A549 (cell line): ENCODE data around the gene FTCD. TPM values are rescaled to one million over a fixed set of nuclear protein-coding genes. Genes with fewer than 3 reads are reported as not detected.

ENCODE experiments used
- ATAC-seq, 2 experiments: fragments of 200-7000 bp in 1 of 2; fragments of >200 bp in 1 of 2; cut with Nextera tagmentation in 1 of 2; cut with Tn5 transposase in 1 of 2; 3 replicates each; pipeline versions ENCODE4 v1.8.0 to v1.9.1; 2018 to 2020; ENCODE audit warnings: mild to moderate bottlenecking in 1 of 2, moderate library complexity in 1 of 2
- CTCF ChIA-PET: fragments of 300-600 bp; sonication (Branson Sonifier 250); formaldehyde crosslinking; extraction: SDS; loops from one replicate; lab custom pipeline; 2021; ENCODE audit warnings: antibody characterized with exemption, inconsistent platforms; lab: Yijun Ruan, JAX
- POLR2A ChIA-PET: fragments of 350-600 bp; formaldehyde crosslinking; extraction: SDS; loops from one replicate; lab custom pipeline; 2021; ENCODE audit warnings: antibody characterized with exemption, inconsistent platforms; lab: Yijun Ruan, JAX
- DNase-seq, 2 experiments: peaks; one replicate each; pipeline versions ENCODE4 v3.0.0 to v3.0.0-alpha.2; 2011 to 2016; ENCODE audit warnings: low read depth in 1 of 2, low spot score in 1 of 2
- FAIRE-seq: peaks from 2 replicates; lab custom pipeline; 2011; peaks lifted over from hg19 to GRCh38; lab: Jason Lieb, UNC
- H3K27ac ChIP-seq, 2 experiments: fragments of >200 bp; sonication (Bioruptor Twin); formaldehyde crosslinking; 3 replicates each; pipeline ENCODE4 v1.5.1; 2016 to 2017
- H3K4me1 ChIP-seq: fragments of >200 bp; sonication (Bioruptor Twin); formaldehyde crosslinking; 3 replicates; pipeline ENCODE4 v1.6.1; 2016
- H3K4me2 ChIP-seq: fragments of >200 bp; sonication (Bioruptor Twin); formaldehyde crosslinking; 3 replicates; pipeline ENCODE4 v1.6.1; 2016
- H3K4me3 ChIP-seq: fragments of >200 bp; sonication (Bioruptor Twin); formaldehyde crosslinking; 3 replicates; pipeline ENCODE4 v1.5.1; 2016
- H3K9me3 ChIP-seq: fragments of >200 bp; sonication (Bioruptor Twin); formaldehyde crosslinking; 3 replicates; pipeline ENCODE4 v1.6.1; 2016
- CBX8 ChIP-seq: fragments of 200-600 bp; sonication (generic); IDR thresholded peaks from 2 replicates; pipeline ENCODE4 v1.6.1; 2016
- CEBPB ChIP-seq, 2 experiments: fragments of >200 bp in 1 of 2; sonication (Bioruptor Twin) in 1 of 2; formaldehyde crosslinking in 1 of 2; IDR thresholded peaks; 2 replicates each; pipeline ENCODE4 v1.6.1; 2012 to 2016
- CHD4 ChIP-seq: fragments of 200-600 bp; sonication (generic); IDR thresholded peaks from 2 replicates; pipeline ENCODE4 v1.6.1; 2016; ENCODE audit warnings: antibody characterized with exemption, mild to moderate bottlenecking, borderline replicate concordance
- EHMT2 ChIP-seq: fragments of 200-600 bp; sonication (generic); IDR thresholded peaks from 2 replicates; pipeline ENCODE4 v1.6.1; 2016; ENCODE audit warnings: antibody characterized with exemption, low read depth, mild to moderate bottlenecking, moderate library complexity
- FOSL2 ChIP-seq, 2 experiments: fragments of 450-650 bp in 1 of 2; fragments of >200 bp in 1 of 2; sonication (Bioruptor Twin) in 1 of 2; formaldehyde crosslinking; IDR thresholded peaks; 2 replicates each; pipeline versions ENCODE4 v1.5.0 to v1.6.1; 2016 to 2020; ENCODE audit warnings: mild to moderate bottlenecking in 1 of 2, moderate library complexity in 1 of 2
- HOXB13 ChIP-seq: fragments of 250-450 bp; sonication (Bioruptor Pico); IDR thresholded peaks from 2 replicates; pipeline ENCODE4 v1.5.0; 2020; ENCODE audit warnings: low read depth, mild to moderate bottlenecking, moderate library complexity
- JUNB ChIP-seq: fragments of >200 bp; sonication (Bioruptor Twin); formaldehyde crosslinking; IDR thresholded peaks from 2 replicates; pipeline ENCODE4 v1.6.1; 2016
- MAFK ChIP-seq: fragments of 450-650 bp; IDR thresholded peaks from 2 replicates; pipeline ENCODE4 v1.6.1; 2014; ENCODE audit not compliant: partially characterized antibody
- MAZ ChIP-seq: fragments of 150-350 bp; IDR thresholded peaks from 2 replicates; pipeline ENCODE4 v1.6.1; 2014; ENCODE audit warnings: antibody characterized with exemption, low read depth, low read length, borderline replicate concordance
- NFE2L2 ChIP-seq: fragments of 150-350 bp; conservative IDR thresholded peaks from 2 replicates; pipeline ENCODE4 v1.6.1; 2014; ENCODE audit warnings: low read length
- NR3C1 ChIP-seq: fragments of >200 bp; sonication (Bioruptor Twin); formaldehyde crosslinking; IDR thresholded peaks from 3 replicates; pipeline ENCODE4 v1.6.1; 2017
- POLR2A ChIP-seq: IDR thresholded peaks from 2 replicates; pipeline ENCODE4 v1.6.1; 2012; ENCODE audit warnings: mild to moderate bottlenecking, low read length
- RARB ChIP-seq: fragments of 250-450 bp; sonication (Bioruptor Pico); IDR thresholded peaks from 2 replicates; pipeline ENCODE4 v1.8.0; 2021; ENCODE audit warnings: mild to moderate bottlenecking, moderate library complexity
- RFX5 ChIP-seq: fragments of 450-650 bp; IDR thresholded peaks from 2 replicates; pipeline ENCODE4 v1.7.1; 2014; ENCODE audit warnings: antibody characterized with exemption, mild to moderate bottlenecking, moderate library complexity
- SREBF2 ChIP-seq: fragments of 450-650 bp; IDR thresholded peaks from 2 replicates; pipeline ENCODE4 v1.6.1; 2014; ENCODE audit warnings: mild to moderate bottlenecking, moderate library complexity
- TFCP2L1 ChIP-seq: fragments of 250-450 bp; sonication (Bioruptor Pico); IDR thresholded peaks from 2 replicates; pipeline ENCODE4 v1.5.0; 2021; ENCODE audit warnings: mild to moderate bottlenecking
- TP53 ChIP-seq: fragments of 250-450 bp; sonication (Bioruptor Pico); IDR thresholded peaks from 2 replicates; pipeline ENCODE4 v1.5.0; 2021; ENCODE audit warnings: mild to moderate bottlenecking, moderate library complexity
- ZC3H11A ChIP-seq: fragments of 450-650 bp; IDR thresholded peaks from 2 replicates; pipeline ENCODE4 v1.6.1; 2014; ENCODE audit warnings: antibody characterized with exemption, mild to moderate bottlenecking
- ZFP36 ChIP-seq: fragments of 450-650 bp; IDR thresholded peaks from 2 replicates; pipeline ENCODE4 v1.6.1; 2014; ENCODE audit warnings: borderline replicate concordance; ENCODE audit not compliant: partially characterized antibody
- WGBS: methylation state at CpG from one replicate; pipeline ENCODE4 v1.1.6; 2017; ENCODE audit errors: missing lambda C conversion rate; 5-methylcytosine and 5-hydroxymethylcytosine counted together
- polyA plus RNA-seq, 4 experiments: library from polyadenylated mRNA; depleted of rRNA in 3 of 4; stranded (reverse); fragments of >200 nt; fragmentation: RNase III in 1 of 4; extraction: RNeasy Plus Mini Kit Qiagen cat#74134 plus additional on column Dnase treatment in 1 of 4; gene quantifications; 2 replicates in 3 of 4; 3 replicates in 1 of 4; pipeline ENCODE4 v1.2.3, GENCODE V29; 2011 to 2017
- TF ChIP-seq, protein P1 (sequence below): fragments of >200 bp; sonication (Bioruptor Twin); formaldehyde crosslinking; IDR thresholded peaks from 3 replicates; pipeline ENCODE4 v1.5.1; 2016
- TF ChIP-seq, protein P2 (sequence below): fragments of 150-350 bp; IDR thresholded peaks from 2 replicates; pipeline ENCODE4 v1.6.1; 2014; ENCODE audit warnings: low read depth, mild to moderate bottlenecking, low read length
- TF ChIP-seq, protein P3 (sequence below): IDR thresholded peaks from 2 replicates; pipeline ENCODE4 v1.6.1; 2012
- TF ChIP-seq, protein P4 (sequence below): IDR thresholded peaks from 2 replicates; pipeline ENCODE4 v1.6.1; 2012; ENCODE audit warnings: low read depth, borderline replicate concordance

The FTCD gene
- polyA plus RNA-seq, 2 of the 4 experiments (the other 2 are of a cell fraction) = not detected

DNA sequence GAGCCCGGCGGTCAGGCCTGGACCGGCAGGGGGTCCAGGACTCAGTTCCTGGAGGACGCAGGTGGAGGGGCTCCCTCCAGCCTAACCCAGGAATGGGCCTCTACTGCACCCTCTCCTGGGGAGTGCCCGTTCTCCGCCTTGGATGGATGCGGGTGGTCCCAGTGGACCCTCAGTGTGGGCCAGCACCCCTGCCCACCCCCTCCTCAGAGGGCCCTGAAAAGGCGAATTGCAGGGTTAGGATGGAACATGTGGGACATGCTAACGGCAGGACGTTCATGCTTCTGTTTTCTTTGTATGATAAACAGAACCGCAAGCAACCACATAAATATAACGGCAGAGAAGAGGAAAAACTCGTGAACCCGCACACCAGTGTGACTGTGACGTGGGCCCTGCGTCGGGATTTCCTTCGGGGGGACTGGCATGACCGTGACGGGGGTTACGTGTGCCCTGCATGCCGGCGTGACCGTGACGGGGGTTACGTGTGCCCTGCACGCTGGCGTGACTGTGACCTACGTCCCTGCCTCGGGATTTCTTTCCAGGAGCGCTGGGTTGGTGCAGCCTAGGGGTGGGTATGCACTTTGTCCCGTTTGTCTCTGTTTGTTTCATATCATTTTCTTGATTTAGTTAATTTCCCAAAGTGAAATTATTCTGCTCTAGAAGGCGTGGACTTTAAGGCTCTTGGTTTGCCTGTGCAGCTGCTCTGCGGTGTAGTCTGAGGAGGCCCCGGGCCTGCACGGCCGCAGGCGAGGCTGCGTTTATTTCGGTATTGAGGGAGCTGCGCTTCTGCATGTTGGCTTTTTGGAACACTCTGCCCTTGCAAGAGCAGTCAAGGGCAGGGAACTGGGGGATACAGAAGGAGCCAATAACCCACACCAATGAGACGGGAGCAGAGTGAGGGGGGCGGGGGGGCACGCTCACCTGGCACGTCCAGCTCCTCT lies 3.1 kb downstream of the FTCD start:
- H3K4me2 ChIP-seq = no peak overlapping the region
- no peaks in the 10 kb centered on the region for H3K4me1 ChIP-seq
- FAIRE-seq = no peak
- ChIA-PET POLR2A (no interaction called here), CTCF (interaction anchor here (0.7 to 5.2 kb wide), 12 partner anchors 9 to 182 kb away, joined by 3 to 34 read pairs (median 4); a partner anchor contains a TSS)
- 86% methylated on average over 32 of the region's 45 CpGs for WGBS
- no peak for DNase-seq
- no peak for TF ChIP-seq SREBF2
- no peak for ATAC-seq
- H3K4me3 ChIP-seq = no peak overlapping the region
- no peaks in the 10 kb centered on the region for H3K9me3 ChIP-seq
- H3K27ac ChIP-seq = no peak overlapping the region

DNA sequence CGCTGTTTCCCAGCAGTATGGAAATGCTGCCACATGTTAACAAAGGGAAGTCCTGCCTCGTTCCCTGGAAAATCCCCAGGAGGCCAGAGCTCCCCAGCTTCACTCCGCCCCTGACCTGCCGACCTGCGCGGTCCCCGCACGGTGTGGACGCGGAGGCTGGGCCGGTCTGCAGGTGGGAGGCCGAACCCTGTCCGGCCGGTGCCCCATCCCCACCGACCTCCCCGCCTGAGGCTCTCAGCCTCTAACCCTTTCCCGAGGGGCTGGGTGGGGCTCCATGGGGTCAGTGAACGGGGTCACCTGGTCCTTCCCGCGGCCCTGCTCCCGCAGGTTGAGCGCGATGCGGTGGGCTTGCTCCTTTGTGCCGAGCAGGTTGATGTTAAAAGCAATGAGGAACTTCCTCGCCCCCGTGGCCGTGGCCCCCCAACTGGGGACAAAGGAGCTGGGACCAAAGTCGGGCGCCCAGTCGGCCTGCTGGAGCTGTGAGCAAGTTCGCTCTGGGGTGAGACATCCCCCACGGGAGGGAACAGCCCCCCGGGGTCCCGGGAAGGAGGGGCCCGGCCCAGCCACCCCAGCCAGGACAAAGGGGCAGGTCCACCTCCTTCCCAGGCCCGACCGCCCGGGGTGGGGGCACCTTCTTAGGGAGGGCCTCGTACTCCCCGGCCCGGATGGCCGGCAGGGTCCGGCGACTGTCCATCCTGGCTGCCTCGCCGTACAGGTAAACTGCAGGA lies 4.0 kb downstream of the FTCD start:
- WGBS = 85% methylated on average over 18 of the region's 47 CpGs
- CTCF ChIA-PET = interaction anchor here (5.2 kb wide), 1 partner anchor 8 kb away, joined by 34 read pairs; no protein-coding TSS in a partner anchor
- no peak for FAIRE-seq
- H3K4me2 ChIP-seq = no peak overlapping the region
- TF ChIP-seq TP53 (CRISPR knock-in tag) = no peak
- POLR2A ChIA-PET = no interaction called here
- H3K9me3 ChIP-seq = no peaks in the 10 kb centered on the region
- no peaks in the 10 kb centered on the region for H3K4me1 ChIP-seq
- no peak for ATAC-seq
- no peak overlapping the region for H3K27ac ChIP-seq
- no peak overlapping the region for H3K4me3 ChIP-seq
- no peak for DNase-seq

DNA sequence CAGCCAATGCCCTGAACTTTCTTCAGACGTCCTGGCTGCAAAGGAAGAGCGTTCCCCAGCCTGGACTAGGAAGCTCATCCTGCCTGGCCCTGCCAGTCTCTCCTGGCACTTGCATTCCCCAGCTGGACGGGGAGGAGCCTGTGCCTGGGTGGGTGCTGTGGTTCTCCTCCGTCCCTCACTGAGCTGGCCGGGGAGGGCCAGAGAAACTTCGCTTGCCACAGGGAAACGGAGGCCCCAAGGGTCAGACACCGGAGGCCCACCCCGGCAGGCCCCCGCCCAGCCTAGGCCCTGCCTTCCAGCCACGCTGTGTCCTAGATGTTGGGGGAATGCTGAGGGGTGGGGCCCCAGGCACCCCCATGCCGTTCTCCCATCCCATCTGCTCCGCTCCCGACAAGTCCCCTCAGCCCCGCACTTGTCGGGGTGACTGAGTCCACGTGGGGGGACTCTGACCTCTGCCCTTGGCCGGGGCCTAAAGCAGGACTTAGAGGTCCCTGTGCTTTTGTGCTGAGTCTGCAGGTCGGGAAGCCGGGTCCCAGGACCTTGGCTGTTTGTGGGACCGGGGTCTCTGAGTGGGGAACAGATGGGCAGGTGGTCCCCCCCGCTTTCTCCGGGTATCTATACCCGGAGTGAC lies 4.8 kb downstream of the FTCD start:
- no peaks in the 10 kb centered on the region for H3K9me3 ChIP-seq
- no peak for DNase-seq
- CTCF ChIA-PET = interaction anchor here (1.4 to 1.8 kb wide), 3 partner anchors 8 to 180 kb away, joined by 4 to 7 read pairs (median 6); no protein-coding TSS in a partner anchor
- TF ChIP-seq MAFK (peak; percentile 44), NFE2L2 (no peak)
- TF ChIP-seq, all 56 proteins: peak for 1
- H3K4me3 ChIP-seq = no peak overlapping the region
- FAIRE-seq (no peak), ATAC-seq (no peak)
- WGBS = 80% methylated on average over 11 of the region's 24 CpGs
- H3K4me1 ChIP-seq = no peaks in the 10 kb centered on the region
- POLR2A ChIA-PET = no interaction called here
- no peak overlapping the region for H3K4me2 ChIP-seq
- H3K27ac ChIP-seq = no peak overlapping the region

DNA sequence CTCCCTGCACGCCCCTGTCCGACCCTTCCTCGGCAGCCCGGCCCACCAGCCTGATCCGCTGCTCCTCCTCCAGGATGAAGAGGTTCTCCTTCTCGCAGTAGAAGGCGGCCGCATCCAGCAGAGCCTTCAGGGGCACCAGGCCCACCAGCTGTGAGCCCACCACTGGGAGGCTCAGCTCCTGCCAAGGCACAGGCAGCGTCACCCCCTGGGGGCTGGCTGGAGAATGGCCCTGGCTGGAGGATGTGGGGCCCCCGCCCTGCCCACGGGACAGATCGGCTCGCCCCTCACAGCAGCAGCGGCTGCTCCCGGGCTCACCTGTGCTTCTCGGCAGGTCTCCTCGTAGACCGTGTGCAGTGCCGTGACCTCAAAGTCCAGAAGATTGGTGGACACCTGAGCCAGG lies 5.3 kb downstream of the FTCD start:
- 80% methylated on average over 2 of the region's 19 CpGs for WGBS
- Histone ChIP-seq H3K27ac (no peak overlapping the region), H3K4me1 (no peaks in the 10 kb centered on the region), H3K9me3 (no peaks in the 10 kb centered on the region), H3K4me2 (no peak overlapping the region), H3K4me3 (no peak overlapping the region)
- no peak for TF ChIP-seq TFCP2L1 (CRISPR knock-in tag)
- TF ChIP-seq, protein P1, sequence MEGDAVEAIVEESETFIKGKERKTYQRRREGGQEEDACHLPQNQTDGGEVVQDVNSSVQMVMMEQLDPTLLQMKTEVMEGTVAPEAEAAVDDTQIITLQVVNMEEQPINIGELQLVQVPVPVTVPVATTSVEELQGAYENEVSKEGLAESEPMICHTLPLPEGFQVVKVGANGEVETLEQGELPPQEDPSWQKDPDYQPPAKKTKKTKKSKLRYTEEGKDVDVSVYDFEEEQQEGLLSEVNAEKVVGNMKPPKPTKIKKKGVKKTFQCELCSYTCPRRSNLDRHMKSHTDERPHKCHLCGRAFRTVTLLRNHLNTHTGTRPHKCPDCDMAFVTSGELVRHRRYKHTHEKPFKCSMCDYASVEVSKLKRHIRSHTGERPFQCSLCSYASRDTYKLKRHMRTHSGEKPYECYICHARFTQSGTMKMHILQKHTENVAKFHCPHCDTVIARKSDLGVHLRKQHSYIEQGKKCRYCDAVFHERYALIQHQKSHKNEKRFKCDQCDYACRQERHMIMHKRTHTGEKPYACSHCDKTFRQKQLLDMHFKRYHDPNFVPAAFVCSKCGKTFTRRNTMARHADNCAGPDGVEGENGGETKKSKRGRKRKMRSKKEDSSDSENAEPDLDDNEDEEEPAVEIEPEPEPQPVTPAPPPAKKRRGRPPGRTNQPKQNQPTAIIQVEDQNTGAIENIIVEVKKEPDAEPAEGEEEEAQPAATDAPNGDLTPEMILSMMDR = no peak
- no peak for TF ChIP-seq MAZ
- TF ChIP-seq EHMT2 = no peak
- no peak for TF ChIP-seq CHD4
- TF ChIP-seq JUNB = no peak
- TF ChIP-seq CEBPB (IDR thresholded peaks at IDR 0.05) = no peak
- no peak for TF ChIP-seq HOXB13 (CRISPR knock-in tag)
- no peak for TF ChIP-seq POLR2A
- no peak for TF ChIP-seq ZC3H11A
- TF ChIP-seq NFE2L2 = no peak
- no peak for TF ChIP-seq RFX5
- TF ChIP-seq, protein P2, sequence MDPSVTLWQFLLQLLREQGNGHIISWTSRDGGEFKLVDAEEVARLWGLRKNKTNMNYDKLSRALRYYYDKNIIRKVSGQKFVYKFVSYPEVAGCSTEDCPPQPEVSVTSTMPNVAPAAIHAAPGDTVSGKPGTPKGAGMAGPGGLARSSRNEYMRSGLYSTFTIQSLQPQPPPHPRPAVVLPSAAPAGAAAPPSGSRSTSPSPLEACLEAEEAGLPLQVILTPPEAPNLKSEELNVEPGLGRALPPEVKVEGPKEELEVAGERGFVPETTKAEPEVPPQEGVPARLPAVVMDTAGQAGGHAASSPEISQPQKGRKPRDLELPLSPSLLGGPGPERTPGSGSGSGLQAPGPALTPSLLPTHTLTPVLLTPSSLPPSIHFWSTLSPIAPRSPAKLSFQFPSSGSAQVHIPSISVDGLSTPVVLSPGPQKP = no peak
- TF ChIP-seq NR3C1 = no peak
- no peak for TF ChIP-seq ZFP36
- TF ChIP-seq, protein P3, sequence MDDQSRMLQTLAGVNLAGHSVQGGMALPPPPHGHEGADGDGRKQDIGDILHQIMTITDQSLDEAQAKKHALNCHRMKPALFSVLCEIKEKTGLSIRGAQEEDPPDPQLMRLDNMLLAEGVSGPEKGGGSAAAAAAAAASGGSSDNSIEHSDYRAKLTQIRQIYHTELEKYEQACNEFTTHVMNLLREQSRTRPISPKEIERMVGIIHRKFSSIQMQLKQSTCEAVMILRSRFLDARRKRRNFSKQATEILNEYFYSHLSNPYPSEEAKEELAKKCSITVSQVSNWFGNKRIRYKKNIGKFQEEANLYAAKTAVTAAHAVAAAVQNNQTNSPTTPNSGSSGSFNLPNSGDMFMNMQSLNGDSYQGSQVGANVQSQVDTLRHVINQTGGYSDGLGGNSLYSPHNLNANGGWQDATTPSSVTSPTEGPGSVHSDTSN = no peak
- no peak for TF ChIP-seq CBX8
- no peak for TF ChIP-seq FOSL2 (IDR thresholded peaks at IDR 0.05)
- no peak for TF ChIP-seq FOSL2 (CRISPR knock-in tag; IDR thresholded peaks at IDR 0.05)
- no peak for TF ChIP-seq RARB
- TF ChIP-seq, protein P4, sequence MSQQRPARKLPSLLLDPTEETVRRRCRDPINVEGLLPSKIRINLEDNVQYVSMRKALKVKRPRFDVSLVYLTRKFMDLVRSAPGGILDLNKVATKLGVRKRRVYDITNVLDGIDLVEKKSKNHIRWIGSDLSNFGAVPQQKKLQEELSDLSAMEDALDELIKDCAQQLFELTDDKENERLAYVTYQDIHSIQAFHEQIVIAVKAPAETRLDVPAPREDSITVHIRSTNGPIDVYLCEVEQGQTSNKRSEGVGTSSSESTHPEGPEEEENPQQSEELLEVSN = no peak
- DNase-seq = no peak
- no peak for FAIRE-seq
- ATAC-seq = no peak
- ChIA-PET POLR2A (no interaction called here), CTCF (interaction anchor here (1.4 to 1.8 kb wide), 3 partner anchors 9 to 180 kb away, joined by 4 to 7 read pairs (median 6); no protein-coding TSS in a partner anchor)
